ENCODE measurements around the gene OR8A1.

Gene OR8A1

DNA sequence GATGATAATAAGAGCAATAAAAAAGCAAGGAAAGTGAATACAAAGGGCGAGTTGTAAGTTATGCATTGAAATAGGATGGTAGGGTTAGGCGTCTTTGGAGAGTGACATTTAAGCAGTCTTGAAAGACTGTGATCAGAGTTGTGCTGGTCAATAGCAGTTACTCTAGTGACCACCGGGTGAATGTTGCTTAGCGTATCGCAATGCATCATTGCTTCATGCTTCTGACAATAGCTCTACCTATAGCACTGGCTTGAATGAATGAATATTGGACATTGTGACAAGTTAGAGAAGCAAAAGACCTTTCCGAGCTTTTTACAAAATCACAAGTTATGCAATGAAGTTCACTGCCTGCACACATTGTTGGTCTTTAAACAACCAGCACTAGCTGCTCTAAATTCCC lies 18.6 kb upstream of the OR8A1 start:
- H3K4me3 ChIP-seq (ENCODE audit: low read depth in 1 of 2, low read length in 2 of 2): no peak overlapping the region
- H3K36me3 ChIP-seq (ENCODE audit: control insufficient read depth in 1 of 2, insufficient read depth in 2 of 2, low read length in 2 of 2): no peaks in the 10 kb centered on the region
- no peaks in the 10 kb centered on the region for H3K4me1 ChIP-seq (ENCODE audit: control insufficient read depth in 1 of 2, insufficient read depth in 2 of 2, low read length in 2 of 2)
- H3K27ac ChIP-seq (ENCODE audit: low read depth, low read length): no peak overlapping the region
- H3K27me3 ChIP-seq (ENCODE audit: control insufficient read depth in 1 of 2, insufficient read depth in 2 of 2, low read length in 2 of 2): no peaks in the 10 kb centered on the region
- no peaks in the 10 kb centered on the region for H3K9me3 ChIP-seq (ENCODE audit: control insufficient read depth in 1 of 2, low read length in 2 of 2)
- no peak overlapping the region for H3K9ac ChIP-seq (ENCODE audit: low read depth in 1 of 2, low read length in 2 of 2)

GRCh38 chr11:124551987-124552386 lies 17.8 kb upstream of the OR8A1 start:
- H3K36me3 ChIP-seq (ENCODE audit: control insufficient read depth in 1 of 2, insufficient read depth in 2 of 2, low read length in 2 of 2): no peaks in the 10 kb centered on the region
- H3K4me1 ChIP-seq (ENCODE audit: control insufficient read depth in 1 of 2, insufficient read depth in 2 of 2, low read length in 2 of 2): no peaks in the 10 kb centered on the region
- no peak overlapping the region for H3K4me3 ChIP-seq (ENCODE audit: low read depth in 1 of 2, low read length in 2 of 2)
- no peak overlapping the region for H3K27ac ChIP-seq (ENCODE audit: low read depth, low read length)
- no peaks in the 10 kb centered on the region for H3K27me3 ChIP-seq (ENCODE audit: control insufficient read depth in 1 of 2, insufficient read depth in 2 of 2, low read length in 2 of 2)
- H3K9ac ChIP-seq (ENCODE audit: low read depth in 1 of 2, low read length in 2 of 2): no peak overlapping the region
- no peaks in the 10 kb centered on the region for H3K9me3 ChIP-seq (ENCODE audit: control insufficient read depth in 1 of 2, low read length in 2 of 2)

DNA sequence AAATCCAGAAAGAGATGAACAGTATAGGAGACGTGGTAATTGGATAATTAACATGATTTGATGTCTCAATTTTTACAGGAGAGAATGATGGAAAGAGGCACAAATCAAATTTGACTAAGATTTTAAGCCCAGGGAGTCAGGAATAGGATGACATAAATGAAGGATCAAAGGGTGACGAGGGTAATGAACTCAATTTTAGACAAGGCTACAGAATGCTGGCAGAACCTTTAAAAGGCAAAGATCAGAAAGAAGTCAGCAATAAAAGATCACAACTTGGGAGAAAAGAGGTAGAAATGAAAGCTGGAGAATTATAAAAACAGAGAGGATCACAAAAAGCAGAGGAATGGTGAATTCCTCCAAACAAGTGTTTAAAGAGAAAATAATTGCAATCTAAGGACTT lies 13.0 kb upstream of the OR8A1 start:
- Histone ChIP-seq H3K9ac (ENCODE audit: low read depth in 1 of 2, low read length in 2 of 2) (no peak overlapping the region), H3K9me3 (ENCODE audit: control insufficient read depth in 1 of 2, low read length in 2 of 2) (no peaks in the 10 kb centered on the region), H3K27me3 (ENCODE audit: control insufficient read depth in 1 of 2, insufficient read depth in 2 of 2, low read length in 2 of 2) (no peaks in the 10 kb centered on the region), H3K4me1 (ENCODE audit: control insufficient read depth in 1 of 2, insufficient read depth in 2 of 2, low read length in 2 of 2) (no peaks in the 10 kb centered on the region), H3K36me3 (ENCODE audit: control insufficient read depth in 1 of 2, insufficient read depth in 2 of 2, low read length in 2 of 2) (no peaks in the 10 kb centered on the region), H3K4me3 (ENCODE audit: low read depth in 1 of 2, low read length in 2 of 2) (no peak overlapping the region), H3K27ac (ENCODE audit: low read depth, low read length) (no peak overlapping the region)

GRCh38 chr11:124570160-124570559 lies 363 bp downstream of the OR8A1 start:
- H3K27ac ChIP-seq (ENCODE audit: low read depth, low read length): no peak overlapping the region

GRCh38 chr11:124577716-124578427 lies 8.1 kb downstream of the OR8A1 start:
- Histone ChIP-seq H3K9ac (ENCODE audit: low read depth in 1 of 2, low read length in 2 of 2) (no peak overlapping the region), H3K4me3 (ENCODE audit: low read depth in 1 of 2, low read length in 2 of 2) (no peak overlapping the region), H3K36me3 (ENCODE audit: control insufficient read depth in 1 of 2, insufficient read depth in 2 of 2, low read length in 2 of 2) (no peaks in the 10 kb centered on the region), H3K27ac (ENCODE audit: low read depth, low read length) (no peak overlapping the region), H3K4me1 (ENCODE audit: control insufficient read depth in 1 of 2, insufficient read depth in 2 of 2, low read length in 2 of 2) (no peaks in the 10 kb centered on the region), H3K9me3 (ENCODE audit: control insufficient read depth in 1 of 2, low read length in 2 of 2) (no peaks in the 10 kb centered on the region), H3K27me3 (ENCODE audit: control insufficient read depth in 1 of 2, insufficient read depth in 2 of 2, low read length in 2 of 2) (no peaks in the 10 kb centered on the region)

More at GRCh38 chr11:124570160-124570559, 363 bp downstream of the OR8A1 start:
- Histone ChIP-seq H3K36me3 (ENCODE audit: control insufficient read depth in 1 of 2, insufficient read depth in 2 of 2, low read length in 2 of 2) (no peaks in the 10 kb centered on the region), H3K9me3 (ENCODE audit: control insufficient read depth in 1 of 2, low read length in 2 of 2) (no peaks in the 10 kb centered on the region), H3K27me3 (ENCODE audit: control insufficient read depth in 1 of 2, insufficient read depth in 2 of 2, low read length in 2 of 2) (no peaks in the 10 kb centered on the region), H3K9ac (ENCODE audit: low read depth in 1 of 2, low read length in 2 of 2) (no peak overlapping the region), H3K4me3 (ENCODE audit: low read depth in 1 of 2, low read length in 2 of 2) (no peak overlapping the region), H3K4me1 (ENCODE audit: control insufficient read depth in 1 of 2, insufficient read depth in 2 of 2, low read length in 2 of 2) (no peaks in the 10 kb centered on the region)

GRCh38 chr11:124578761-124579160 lies 9.0 kb downstream of the OR8A1 start:
- Histone ChIP-seq H3K27ac (ENCODE audit: low read depth, low read length) (no peak overlapping the region), H3K4me3 (ENCODE audit: low read depth in 1 of 2, low read length in 2 of 2) (no peak overlapping the region), H3K36me3 (ENCODE audit: control insufficient read depth in 1 of 2, insufficient read depth in 2 of 2, low read length in 2 of 2) (no peaks in the 10 kb centered on the region), H3K27me3 (ENCODE audit: control insufficient read depth in 1 of 2, insufficient read depth in 2 of 2, low read length in 2 of 2) (no peaks in the 10 kb centered on the region), H3K9me3 (ENCODE audit: control insufficient read depth in 1 of 2, low read length in 2 of 2) (no peaks in the 10 kb centered on the region), H3K4me1 (ENCODE audit: control insufficient read depth in 1 of 2, insufficient read depth in 2 of 2, low read length in 2 of 2) (no peaks in the 10 kb centered on the region), H3K9ac (ENCODE audit: low read depth in 1 of 2, low read length in 2 of 2) (no peak overlapping the region)

DNA sequence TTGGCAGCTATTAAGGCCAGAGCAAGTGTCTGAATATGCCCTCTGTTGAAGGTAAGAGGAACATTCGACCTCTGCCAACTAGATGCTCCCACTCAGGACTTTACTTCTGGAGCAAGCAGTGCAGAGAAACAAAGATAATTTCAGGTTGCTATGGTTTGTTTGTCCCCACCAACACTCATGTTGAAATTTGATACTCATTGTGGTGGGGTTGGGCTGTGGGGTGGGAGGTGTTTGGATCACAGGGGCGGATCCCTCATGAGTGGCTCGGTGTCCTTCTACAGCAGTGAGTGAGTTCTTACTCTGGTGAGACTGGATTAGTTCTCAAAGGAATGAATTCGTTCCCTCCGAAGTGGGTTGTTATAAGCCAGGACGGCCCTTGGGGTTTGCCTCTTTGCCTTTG lies 12.0 kb downstream of the OR8A1 start:
- Histone ChIP-seq H3K36me3 (ENCODE audit: control insufficient read depth in 1 of 2, insufficient read depth in 2 of 2, low read length in 2 of 2) (no peaks in the 10 kb centered on the region), H3K27ac (ENCODE audit: low read depth, low read length) (no peak overlapping the region), H3K4me3 (ENCODE audit: low read depth in 1 of 2, low read length in 2 of 2) (no peak overlapping the region), H3K9me3 (ENCODE audit: control insufficient read depth in 1 of 2, low read length in 2 of 2) (no peaks in the 10 kb centered on the region), H3K27me3 (ENCODE audit: control insufficient read depth in 1 of 2, insufficient read depth in 2 of 2, low read length in 2 of 2) (peaks cover 0 to 4% of the 10 kb centered on the region in 2 donors), H3K4me1 (ENCODE audit: control insufficient read depth in 1 of 2, insufficient read depth in 2 of 2, low read length in 2 of 2) (no peaks in the 10 kb centered on the region), H3K9ac (ENCODE audit: low read depth in 1 of 2, low read length in 2 of 2) (no peak overlapping the region)

DNA sequence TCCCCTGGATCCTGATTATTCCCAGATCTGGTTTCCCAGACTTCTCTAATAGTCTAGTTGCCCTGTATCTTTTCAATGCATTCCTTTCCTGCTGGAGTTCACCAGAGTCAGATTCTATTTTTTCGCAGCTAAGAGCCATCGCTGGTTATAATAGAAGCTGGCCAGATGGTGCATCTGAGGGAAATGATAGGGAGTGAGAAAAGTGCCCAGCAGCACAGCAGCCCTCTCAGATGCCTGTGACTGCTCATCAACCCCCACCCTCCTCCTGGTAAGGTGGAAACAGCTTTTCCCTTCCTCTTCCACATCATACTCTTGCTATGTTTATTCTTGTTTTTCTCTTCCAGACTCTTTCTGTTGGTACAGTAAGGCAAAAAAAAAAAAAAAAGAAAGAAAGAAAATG lies 12.8 kb downstream of the OR8A1 start:
- H3K27me3 ChIP-seq (ENCODE audit: control insufficient read depth in 1 of 2, insufficient read depth in 2 of 2, low read length in 2 of 2): peaks cover 0 to 4% of the 10 kb centered on the region in 2 donors

GRCh38 chr11:124583781-124584180 lies 14.0 kb downstream of the OR8A1 start:
- Histone ChIP-seq H3K36me3 (ENCODE audit: control insufficient read depth in 1 of 2, insufficient read depth in 2 of 2, low read length in 2 of 2) (no peaks in the 10 kb centered on the region), H3K9ac (ENCODE audit: low read depth in 1 of 2, low read length in 2 of 2) (no peak overlapping the region), H3K27me3 (ENCODE audit: control insufficient read depth in 1 of 2, insufficient read depth in 2 of 2, low read length in 2 of 2) (peaks cover 0 to 4% of the 10 kb centered on the region in 2 donors), H3K9me3 (ENCODE audit: control insufficient read depth in 1 of 2, low read length in 2 of 2) (no peaks in the 10 kb centered on the region), H3K4me3 (ENCODE audit: low read depth in 1 of 2, low read length in 2 of 2) (no peak overlapping the region), H3K27ac (ENCODE audit: low read depth, low read length) (no peak overlapping the region), H3K4me1 (ENCODE audit: control insufficient read depth in 1 of 2, insufficient read depth in 2 of 2, low read length in 2 of 2) (no peaks in the 10 kb centered on the region)

More for the DNA sequence above, 12.8 kb downstream of the OR8A1 start:
- Histone ChIP-seq H3K27ac (ENCODE audit: low read depth, low read length) (no peak overlapping the region), H3K9me3 (ENCODE audit: control insufficient read depth in 1 of 2, low read length in 2 of 2) (no peaks in the 10 kb centered on the region), H3K4me3 (ENCODE audit: low read depth in 1 of 2, low read length in 2 of 2) (no peak overlapping the region), H3K9ac (ENCODE audit: low read depth in 1 of 2, low read length in 2 of 2) (no peak overlapping the region), H3K36me3 (ENCODE audit: control insufficient read depth in 1 of 2, insufficient read depth in 2 of 2, low read length in 2 of 2) (no peaks in the 10 kb centered on the region), H3K4me1 (ENCODE audit: control insufficient read depth in 1 of 2, insufficient read depth in 2 of 2, low read length in 2 of 2) (no peaks in the 10 kb centered on the region)

GRCh38 chr11:124584681-124585372 lies 15.0 kb downstream of the OR8A1 start:
- Histone ChIP-seq H3K4me1 (ENCODE audit: control insufficient read depth in 1 of 2, insufficient read depth in 2 of 2, low read length in 2 of 2) (no peaks in the 10 kb centered on the region), H3K27ac (ENCODE audit: low read depth, low read length) (no peak overlapping the region), H3K9me3 (ENCODE audit: control insufficient read depth in 1 of 2, low read length in 2 of 2) (no peaks in the 10 kb centered on the region), H3K27me3 (ENCODE audit: control insufficient read depth in 1 of 2, insufficient read depth in 2 of 2, low read length in 2 of 2) (peaks cover 0 to 4% of the 10 kb centered on the region in 2 donors), H3K4me3 (ENCODE audit: low read depth in 1 of 2, low read length in 2 of 2) (no peak overlapping the region), H3K9ac (ENCODE audit: low read depth in 1 of 2, low read length in 2 of 2) (no peak overlapping the region), H3K36me3 (ENCODE audit: control insufficient read depth in 1 of 2, insufficient read depth in 2 of 2, low read length in 2 of 2) (no peaks in the 10 kb centered on the region)
